Pancreas (tissue), 10 donors: ENCODE measurements around the gene OTOA. TPM values are rescaled to one million over a fixed set of nuclear protein-coding genes. Genes with fewer than 3 reads are reported as not detected.
"Not testable (repeated sequence)": the region's sequence is repeated elsewhere in the genome, so short reads cannot be mapped to it uniquely, and the experiment has no call there.

Source experiments
- ATAC-seq, 4 donors: fragments of 200-7000 bp; cut with Tn5 transposase; one replicate each; pipeline versions ENCODE4 v1.8.0 to v1.9.1; 2020; ENCODE audit warnings: mild to moderate bottlenecking in 4 of 4, moderate library complexity in 4 of 4
- DNase-seq, 6 donors: peaks; one replicate each; pipeline ENCODE4 v3.0.0-alpha.2; 2020
- FAIRE-seq: peaks from 2 replicates; lab custom pipeline; 2012; peaks lifted over from hg19 to GRCh38; lab: Jason Lieb, UNC
- H3K27ac ChIP-seq, 4 donors: fragments of 200-600 bp; sonication (generic); 1 replicate in 3 of 4; 2 replicates in 1 of 4; pipeline versions ENCODE4 v1.5.0 to v1.8.0; 2020
- H3K27me3 ChIP-seq, 4 donors: fragments of 200-600 bp; one replicate each; pipeline ENCODE4 v1.8.0; 2021
- H3K36me3 ChIP-seq, 3 donors: fragments of 200-600 bp; sonication (generic) in 1 of 3; one replicate each; pipeline versions ENCODE4 v1.5.0 to v1.8.0; 2020 to 2021
- H3K4me1 ChIP-seq, 3 donors: fragments of 200-600 bp; one replicate each; pipeline ENCODE4 v1.8.0; 2021
- H3K4me3 ChIP-seq, 4 donors: fragments of 200-600 bp; sonication (generic) in 2 of 4; one replicate each; pipeline versions ENCODE4 v1.5.0 to v1.8.0; 2020 to 2021
- H3K9me3 ChIP-seq, 4 donors: fragments of 200-600 bp; one replicate each; pipeline ENCODE4 v1.8.0; 2021
- CTCF ChIP-seq, 4 donors: fragments of 200-600 bp; sonication (generic) in 3 of 4; IDR thresholded peaks; one replicate each; pipeline versions ENCODE4 v1.5.0 to v1.8.0; 2021; ENCODE audit warnings: antibody characterized with exemption in 4 of 4
- WGBS, 2 donors: extraction: QIAGEN DNeasy Blood & Tissue Kit; methylation state at CpG; one replicate each; pipeline ENCODE4 v1.1.7; 2013; 5-methylcytosine and 5-hydroxymethylcytosine counted together
- intact Hi-C, 3 donors: fragments of 100-400 bp; cut with DNase I; formaldehyde crosslinking; loops; one replicate each; pipeline versions ENCODE4 v1.11.1 to v1.14.2; 2022
- polyA plus RNA-seq, 2 donors: library from polyadenylated mRNA; stranded (reverse); fragments of 200-250 nt; gene quantifications; one replicate each; pipeline ENCODE4 v1.2.3, GENCODE V29; 2013
- total RNA-seq, 6 donors: library from RNA; stranded (reverse); fragmentation: NEBNext Ultra II Directional in 4 of 6; extraction: Animal tissue kit (Norgen Biotek cat#: 25700) in 4 of 6; gene quantifications; one replicate each; pipeline versions ENCODE4 v1.2.1 to v1.2.4, GENCODE V29; 2021 to 2023
- donor health status: healthy with polysubstance abuse.
- donor health status: DM: no; HTN: no; CAD: no; lungs with moderate emphysema.
- donor health status: DM: no; HTN: no; CAD: no.
- donor health status: control.
- donor health status: control.
- donor health status: Bipolar disorder and iron deficiency.
- donor health status: DM: yes; HTN: yes; CAD: no.
- donor health status: DM: no; HTN: no; CAD: no.
- donor health status: DM: no; HTN: no; CAD: no.
- donor health status: DM: yes; HTN: yes; CAD: no.

Gene OTOA
- total and polyA plus RNA-seq, 8 donors = 0.04 to 0.50 (median 0.12) TPM; not detected in 4

DNA sequence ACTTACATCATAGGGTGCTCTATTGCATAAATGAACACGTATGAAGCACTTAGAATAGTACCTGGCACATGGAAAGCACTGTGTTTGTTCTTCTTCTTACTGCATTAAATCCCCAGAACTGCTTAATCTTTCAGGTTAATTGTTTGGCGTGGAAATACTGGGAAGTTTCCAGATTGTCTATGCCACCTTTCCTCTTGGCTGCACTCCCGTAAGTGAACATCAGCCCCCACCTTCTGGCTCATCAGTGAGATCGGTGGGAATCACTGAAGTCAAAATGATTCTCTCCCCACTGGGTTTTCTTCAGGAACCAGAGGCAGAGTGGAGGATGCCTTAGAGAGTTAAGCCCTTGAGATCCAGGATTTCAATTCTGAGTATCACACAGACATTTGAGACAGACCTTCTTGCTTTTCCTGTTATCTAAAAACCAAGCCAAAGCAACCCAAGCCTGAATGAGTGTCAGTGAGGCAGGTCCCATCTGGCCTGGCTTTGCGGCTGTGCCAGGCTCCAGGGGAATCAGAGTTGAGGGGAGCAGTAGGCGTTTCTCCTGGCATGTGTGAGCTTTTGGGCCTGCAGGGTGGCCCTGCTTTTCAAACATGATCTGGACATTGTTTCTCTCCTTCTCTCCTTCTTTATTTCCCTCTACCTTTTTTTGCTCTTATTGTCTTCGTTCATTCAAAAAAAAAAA, 59.1 kb downstream of the OTOA start:
- TF ChIP-seq CTCF (IDR thresholded peaks at IDR 0.05) = no peak
- Histone ChIP-seq H3K27me3 (no peaks in the 10 kb centered on the region), H3K4me1 (no peaks in the 10 kb centered on the region), H3K36me3 (no peaks in the 10 kb centered on the region), H3K9me3 (no peaks in the 10 kb centered on the region), H3K4me3 (no peak overlapping the region), H3K27ac (no peak overlapping the region)
- FAIRE-seq = no peak
- WGBS, 2 donors = 59 to 61% methylated on average over 7 of the region's 7 CpGs
- no peak for ATAC-seq
- DNase-seq = no peak
- intact Hi-C loops = no loop called here

- Histone ChIP-seq H3K27me3 (no peaks in the 10 kb centered on the region), H3K27ac (no peak overlapping the region), H3K4me3 (no peak overlapping the region), H3K4me1 (no peaks in the 10 kb centered on the region), H3K9me3 (no peaks in the 10 kb centered on the region), H3K36me3 (no peaks in the 10 kb centered on the region)
- TF ChIP-seq CTCF (IDR thresholded peaks at IDR 0.05) = no peak
- FAIRE-seq (no peak), ATAC-seq (no peak), DNase-seq (no peak)
- intact Hi-C loops = no loop called here
- 71 to 72% methylated on average over 2 of the region's 2 CpGs for WGBS, 2 donors
Measured at GRCh38 chr16:21723532-21723931, 59.8 kb downstream of the OTOA start.

DNA sequence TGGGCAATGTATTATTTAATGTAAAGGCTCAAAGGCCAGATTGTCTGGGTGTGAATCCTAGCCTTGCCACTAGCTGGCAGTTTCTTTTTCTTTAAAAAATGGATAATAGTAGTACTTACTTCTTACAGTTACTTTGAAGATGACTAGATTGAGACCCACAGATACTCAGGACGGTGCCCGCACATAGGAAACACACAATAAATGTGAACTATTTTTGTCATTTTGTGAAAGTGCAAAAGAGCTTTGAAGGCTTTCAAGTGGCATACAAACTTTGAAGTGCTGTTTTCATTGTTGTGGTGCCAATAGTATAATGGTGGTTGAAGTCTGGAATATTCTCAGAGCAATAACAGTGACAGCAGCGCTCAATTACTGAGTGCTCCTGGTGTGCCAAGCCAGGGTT, 63.6 kb downstream of the OTOA start:
- H3K27ac ChIP-seq = no peak overlapping the region
- H3K36me3 ChIP-seq = no peaks in the 10 kb centered on the region
- ATAC-seq (no peak), FAIRE-seq (no peak), DNase-seq (no peak)
- H3K9me3 ChIP-seq = no peaks in the 10 kb centered on the region
- intact Hi-C loops = no loop called here
- WGBS, 2 donors = 84 to 93% methylated on average over 3 of the region's 3 CpGs
- TF ChIP-seq CTCF (IDR thresholded peaks at IDR 0.05) = no peak
- no peaks in the 10 kb centered on the region for H3K4me1 ChIP-seq
- no peaks in the 10 kb centered on the region for H3K27me3 ChIP-seq
- H3K4me3 ChIP-seq = no peak overlapping the region

GRCh38 chr16:21731233-21731632, 67.5 kb downstream of the OTOA start:
- H3K27ac ChIP-seq, H3K4me1 ChIP-seq, FAIRE-seq, ATAC-seq, DNase-seq, H3K9me3 ChIP-seq, H3K4me3 ChIP-seq, H3K27me3 ChIP-seq, H3K36me3 ChIP-seq, intact Hi-C loops: not testable (repeated sequence)
- 65 to 66% methylated on average over 4 of the region's 4 CpGs for WGBS, 2 donors

DNA sequence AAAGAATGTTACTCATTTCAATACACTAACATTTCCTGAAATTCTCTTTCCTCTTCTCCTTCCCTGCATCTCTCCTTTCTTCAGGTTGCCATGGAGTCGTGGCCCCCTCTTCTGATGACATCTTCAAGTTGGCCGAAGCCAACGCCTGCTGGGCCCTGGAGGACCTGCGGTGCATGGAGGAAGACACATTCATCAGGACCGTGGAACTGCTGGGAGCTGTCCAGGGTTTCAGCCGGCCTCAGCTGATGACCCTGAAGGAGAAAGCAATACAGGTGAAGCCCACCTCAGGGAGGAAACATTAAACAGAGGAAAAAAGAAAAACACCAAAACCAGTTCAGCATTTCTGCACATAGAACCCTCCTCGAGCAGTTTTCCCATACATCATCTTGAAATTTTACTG, 76.9 kb downstream of the OTOA start:
- FAIRE-seq, ATAC-seq, H3K27me3 ChIP-seq, H3K36me3 ChIP-seq, H3K9me3 ChIP-seq, DNase-seq, H3K4me3 ChIP-seq, intact Hi-C loops, H3K4me1 ChIP-seq, H3K27ac ChIP-seq: not testable (repeated sequence)
- no CpG with 5 or more reads among the region's 7 CpGs for WGBS, 2 donors

DNA sequence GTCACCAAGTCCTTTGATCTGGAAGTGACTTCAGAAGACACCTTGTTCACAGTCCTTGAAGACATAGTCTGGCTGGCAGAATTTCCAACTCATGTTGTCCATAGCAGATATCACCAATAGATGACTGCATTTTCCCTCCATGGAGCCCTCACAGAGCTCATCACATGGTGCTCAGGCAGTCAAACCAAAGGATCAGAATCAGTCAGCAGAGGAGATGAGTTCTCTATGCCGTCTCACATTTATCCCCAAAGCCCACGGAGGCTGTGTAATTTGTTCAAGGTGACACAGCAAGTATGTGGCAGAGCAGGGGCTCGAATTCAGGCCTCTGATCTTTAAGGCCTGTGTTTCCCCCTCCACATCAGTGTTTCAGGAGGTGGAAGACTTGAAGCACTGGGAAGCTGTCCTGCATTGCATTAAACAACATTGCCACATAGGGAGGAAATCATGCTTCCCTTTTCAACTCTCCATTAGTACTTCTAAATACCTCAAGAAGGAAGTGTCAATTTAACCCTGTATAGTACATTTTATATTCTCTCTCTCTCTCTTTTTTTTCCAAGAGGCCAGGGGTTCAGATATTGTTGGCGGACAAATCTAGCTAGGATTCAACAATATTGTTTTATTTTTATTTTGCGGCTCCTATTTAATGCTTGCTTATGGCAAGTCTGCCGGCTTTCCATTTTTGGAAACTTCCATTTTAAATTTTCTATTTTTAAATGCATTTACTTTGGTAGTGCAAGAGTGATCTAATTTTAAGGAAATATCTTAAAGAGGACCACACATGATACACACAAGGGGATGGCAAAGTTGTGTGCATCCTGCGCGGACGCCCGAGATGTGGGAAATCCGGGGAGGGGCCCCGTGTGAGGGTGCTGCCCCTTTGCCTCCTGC, 92.7 kb downstream of the OTOA start:
- H3K9me3 ChIP-seq, H3K4me3 ChIP-seq, FAIRE-seq, H3K36me3 ChIP-seq, H3K27ac ChIP-seq, H3K4me1 ChIP-seq, H3K27me3 ChIP-seq, intact Hi-C loops: not testable (repeated sequence)
- ATAC-seq = peak in 2 of 4 donors; percentile 65 to 68
- WGBS, 2 donors = 59% methylated on average over 4 to 5 of the region's 12 CpGs
- DNase-seq = peak in 1 of 6 donors; percentile 6

DNA sequence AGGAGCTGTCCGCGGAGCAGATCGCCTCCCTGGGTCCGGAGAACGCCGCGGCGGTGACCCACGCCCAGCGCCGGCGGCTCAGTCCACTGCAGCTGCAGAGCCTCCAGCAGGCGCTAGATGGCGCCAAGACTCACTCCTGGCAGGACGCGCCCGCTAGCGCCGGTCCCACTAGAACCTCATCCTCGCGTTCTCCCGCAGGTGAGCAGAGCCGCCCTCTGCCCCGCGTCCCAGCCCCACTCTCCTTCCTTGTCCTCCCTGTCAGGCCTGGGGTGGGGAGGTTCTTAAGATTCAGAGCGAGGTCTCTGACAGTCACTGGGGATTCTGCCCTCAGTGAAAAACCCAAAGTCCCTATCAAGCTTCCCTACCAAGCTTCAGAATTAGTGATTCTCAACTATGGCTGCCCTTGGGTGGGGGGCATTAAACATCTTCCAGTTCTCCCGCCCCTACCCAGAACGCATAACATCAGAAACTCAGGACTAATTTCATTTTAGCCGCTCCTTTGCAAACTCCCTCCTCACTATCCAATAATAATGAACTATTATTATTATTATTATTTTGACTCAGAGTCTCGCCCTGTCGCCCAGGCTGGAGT, 93.4 kb downstream of the OTOA start:
- 24 to 36% methylated on average over 2 to 3 of the region's 31 CpGs for WGBS, 2 donors
- DNase-seq, H3K36me3 ChIP-seq, H3K9me3 ChIP-seq, FAIRE-seq, intact Hi-C loops, H3K4me1 ChIP-seq, H3K27ac ChIP-seq, H3K4me3 ChIP-seq, H3K27me3 ChIP-seq: not testable (repeated sequence)
- ATAC-seq = peak; percentile 98 to 99 (median 98)

DNA sequence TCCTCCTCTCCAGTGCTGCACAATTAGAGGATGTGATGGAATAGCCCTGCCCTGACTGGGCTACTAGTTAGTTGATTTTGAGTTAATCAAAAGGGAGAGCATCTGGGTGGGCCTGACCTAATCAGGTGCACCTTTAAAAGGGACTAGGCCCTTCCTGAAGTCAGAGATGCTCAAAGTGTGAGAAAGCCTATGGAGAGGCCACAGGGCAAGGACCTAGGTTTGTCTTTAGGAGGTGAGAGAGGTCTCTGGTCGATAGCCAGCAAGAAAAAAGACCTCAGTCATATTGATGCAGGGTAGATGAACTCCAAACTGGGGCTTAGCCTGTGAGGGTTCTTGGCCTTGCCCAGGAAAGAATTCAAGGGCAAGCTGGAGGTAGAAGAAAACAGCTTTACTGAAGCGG, 104.5 kb downstream of the OTOA start:
- DNase-seq, H3K36me3 ChIP-seq, intact Hi-C loops, H3K9me3 ChIP-seq, H3K4me1 ChIP-seq, H3K27ac ChIP-seq, H3K4me3 ChIP-seq, FAIRE-seq, ATAC-seq, H3K27me3 ChIP-seq: not testable (repeated sequence)
- WGBS, 2 donors = 48 to 76% methylated on average over 1 of the region's 2 CpGs

- intact Hi-C loops, ATAC-seq, H3K27ac ChIP-seq, H3K4me1 ChIP-seq, H3K9me3 ChIP-seq, DNase-seq, H3K36me3 ChIP-seq, H3K27me3 ChIP-seq, FAIRE-seq, H3K4me3 ChIP-seq: not testable (repeated sequence)
- no CpG with 5 or more reads among the region's 5 CpGs for WGBS, 2 donors
Measured at GRCh38 chr16:21768810-21769209, 105.0 kb downstream of the OTOA start.
